DOHH2 (cell line): Measurements from ENCODE around the gene MAGEF1.

Source experiments
- H3F3A ChIP-seq: fragments of 200-600 bp; sonication (generic), shearing (Covaris generic); 2 replicates; pipeline ENCODE4 v1.6.0; 2016; ENCODE audit warnings: antibody characterized with exemption, mild to moderate bottlenecking; ENCODE audit not compliant: control insufficient read depth, insufficient read depth
- H3K27ac ChIP-seq: fragments of 200-600 bp; sonication (generic); 2 replicates; pipeline ENCODE4 v1.5.1; 2014; ENCODE audit warnings: low read depth, mild to moderate bottlenecking, low read length, moderate library complexity
- H3K27me3 ChIP-seq: fragments of 200-600 bp; sonication (generic); 2 replicates; pipeline ENCODE4 v1.6.1; 2014; ENCODE audit warnings: mild to moderate bottlenecking, low read length, mixed read lengths; ENCODE audit not compliant: control insufficient read depth
- H3K36me3 ChIP-seq: fragments of 200-600 bp; sonication (generic); 2 replicates; pipeline ENCODE4 v1.6.1; 2014; ENCODE audit warnings: mild to moderate bottlenecking, low read length, moderate library complexity, mixed read lengths; ENCODE audit not compliant: control insufficient read depth
- H3K4me1 ChIP-seq: fragments of 200-600 bp; sonication (generic); 2 replicates; pipeline ENCODE4 v1.6.1; 2014; ENCODE audit warnings: mild to moderate bottlenecking, low read length, mixed read lengths; ENCODE audit not compliant: control insufficient read depth
- H3K4me2 ChIP-seq: fragments of 200-600 bp; sonication (generic); 2 replicates; pipeline ENCODE4 v1.6.0; 2014; ENCODE audit warnings: mild to moderate bottlenecking, low read length, moderate library complexity
- H3K4me3 ChIP-seq: fragments of 200-600 bp; sonication (generic); 2 replicates; pipeline ENCODE4 v1.5.1; 2014; ENCODE audit warnings: mild to moderate bottlenecking, low read length, mixed read lengths
- H3K79me2 ChIP-seq: fragments of 200-600 bp; sonication (generic); 2 replicates; pipeline ENCODE4 v1.6.1; 2014; ENCODE audit warnings: mild to moderate bottlenecking, low read length, mixed read lengths; ENCODE audit not compliant: control insufficient read depth
- H3K9me2 ChIP-seq: fragments of 200-600 bp; sonication (generic); replicated peaks from 2 replicates; pipeline ENCODE4 v1.6.1; 2014; ENCODE audit warnings: mild to moderate bottlenecking, low read length, mixed read lengths; ENCODE audit not compliant: control insufficient read depth
- H3K9me3 ChIP-seq: fragments of 200-600 bp; sonication (generic); 2 replicates; pipeline ENCODE4 v1.6.1; 2014; ENCODE audit warnings: antibody characterized with exemption, low read length, mixed read lengths; ENCODE audit not compliant: control insufficient read depth, insufficient read depth
- H4K20me1 ChIP-seq: fragments of 200-600 bp; sonication (generic); 2 replicates; pipeline ENCODE4 v1.6.0; 2014; ENCODE audit warnings: low read depth, mild to moderate bottlenecking, antibody characterized with exemption, low read length, moderate library complexity; ENCODE audit not compliant: control insufficient read depth, insufficient read depth
- EZH2phosphoT487 ChIP-seq: fragments of 200-600 bp; sonication (generic); IDR thresholded peaks from 2 replicates; pipeline ENCODE4 v1.6.1; 2017; ENCODE audit warnings: borderline replicate concordance, mild to moderate bottlenecking, antibody characterized with exemption, low read length, moderate library complexity, mixed read lengths
- TF ChIP-seq, protein P1 (sequence below): fragments of 200-600 bp; sonication (generic); IDR thresholded peaks from one replicate; pipeline ENCODE4 v1.5.1; 2014; ENCODE audit warnings: antibody characterized with exemption, mild to moderate bottlenecking, low read depth, low read length; ENCODE audit not compliant: poor library complexity, severe bottlenecking

Gene MAGEF1

DNA sequence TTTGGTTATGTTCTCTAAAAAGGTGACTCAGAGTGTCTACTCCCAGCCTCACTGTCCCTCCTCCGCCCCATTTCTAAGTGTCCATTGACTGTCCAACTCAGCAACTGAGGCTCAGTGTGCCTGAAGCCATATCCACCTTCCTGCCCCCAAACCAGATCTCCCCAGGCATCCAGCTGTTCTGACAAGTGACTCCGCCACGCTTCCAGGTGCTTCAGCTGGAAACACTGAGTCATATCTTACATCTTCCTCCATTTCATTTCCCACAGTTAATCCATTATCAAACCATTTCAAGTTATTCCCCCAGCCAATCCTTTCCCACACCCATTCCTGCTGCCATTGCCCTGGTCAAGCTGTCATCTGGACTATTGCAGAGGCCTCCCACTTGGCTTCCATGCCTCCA lies 17.1 kb downstream of the MAGEF1 start:
- H3K4me2 ChIP-seq, result no peak overlapping the region

DNA sequence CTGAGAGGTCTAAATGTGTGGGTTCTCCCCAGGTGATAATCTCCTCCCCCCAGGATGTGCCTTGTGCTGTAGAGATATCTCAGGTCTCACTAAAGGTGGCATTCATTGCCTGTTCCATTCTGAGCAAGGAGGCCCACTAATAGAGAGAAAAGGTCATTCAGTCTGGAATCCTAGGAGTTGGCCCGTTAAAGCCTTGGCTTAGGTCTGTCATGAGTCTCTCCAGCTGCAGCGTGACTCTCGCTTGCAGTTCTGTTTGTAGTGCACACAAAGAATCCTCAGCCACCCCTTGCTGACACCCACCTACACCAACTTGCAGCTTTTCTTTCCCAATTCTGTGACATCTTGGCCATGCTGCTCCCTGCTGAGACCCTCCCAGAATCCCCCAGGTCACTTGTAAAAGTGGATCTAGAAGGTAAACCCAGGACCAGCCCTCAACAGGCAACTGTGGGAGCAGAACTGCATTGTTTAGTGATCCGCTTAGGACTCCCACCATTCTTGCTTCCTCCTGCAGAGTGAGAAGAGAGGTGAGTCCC lies 17.7 kb downstream of the MAGEF1 start:
- H3K79me2 ChIP-seq, result no peaks in the 10 kb centered on the region
- H3K4me3 ChIP-seq, result no peak overlapping the region
- no peaks in the 10 kb centered on the region for H4K20me1 ChIP-seq
- H3K27ac ChIP-seq, result no peak overlapping the region
- H3K9me2 ChIP-seq, result no peaks in the 10 kb centered on the region
- no peaks in the 10 kb centered on the region for H3K9me3 ChIP-seq
- no peak for TF ChIP-seq EZH2phosphoT487
- TF ChIP-seq, protein P1, sequence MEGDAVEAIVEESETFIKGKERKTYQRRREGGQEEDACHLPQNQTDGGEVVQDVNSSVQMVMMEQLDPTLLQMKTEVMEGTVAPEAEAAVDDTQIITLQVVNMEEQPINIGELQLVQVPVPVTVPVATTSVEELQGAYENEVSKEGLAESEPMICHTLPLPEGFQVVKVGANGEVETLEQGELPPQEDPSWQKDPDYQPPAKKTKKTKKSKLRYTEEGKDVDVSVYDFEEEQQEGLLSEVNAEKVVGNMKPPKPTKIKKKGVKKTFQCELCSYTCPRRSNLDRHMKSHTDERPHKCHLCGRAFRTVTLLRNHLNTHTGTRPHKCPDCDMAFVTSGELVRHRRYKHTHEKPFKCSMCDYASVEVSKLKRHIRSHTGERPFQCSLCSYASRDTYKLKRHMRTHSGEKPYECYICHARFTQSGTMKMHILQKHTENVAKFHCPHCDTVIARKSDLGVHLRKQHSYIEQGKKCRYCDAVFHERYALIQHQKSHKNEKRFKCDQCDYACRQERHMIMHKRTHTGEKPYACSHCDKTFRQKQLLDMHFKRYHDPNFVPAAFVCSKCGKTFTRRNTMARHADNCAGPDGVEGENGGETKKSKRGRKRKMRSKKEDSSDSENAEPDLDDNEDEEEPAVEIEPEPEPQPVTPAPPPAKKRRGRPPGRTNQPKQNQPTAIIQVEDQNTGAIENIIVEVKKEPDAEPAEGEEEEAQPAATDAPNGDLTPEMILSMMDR, result no peak
- peaks cover 32% of the 10 kb centered on the region for H3K27me3 ChIP-seq
- no peak overlapping the region for H3K4me2 ChIP-seq
- peaks cover 12% of the 10 kb centered on the region for H3K4me1 ChIP-seq
- H3K36me3 ChIP-seq, result no peaks in the 10 kb centered on the region
- no peaks in the 10 kb centered on the region for H3F3A ChIP-seq

More for the DNA sequence above, 17.1 kb downstream of the MAGEF1 start:
- TF ChIP-seq EZH2phosphoT487, result no peak
- TF ChIP-seq, protein P1, result no peak
- no peaks in the 10 kb centered on the region for H3K9me3 ChIP-seq
- no peaks in the 10 kb centered on the region for H4K20me1 ChIP-seq
- H3K36me3 ChIP-seq, result no peaks in the 10 kb centered on the region
- peaks cover 32% of the 10 kb centered on the region for H3K27me3 ChIP-seq
- no peaks in the 10 kb centered on the region for H3K79me2 ChIP-seq
- no peak overlapping the region for H3K4me3 ChIP-seq
- H3K27ac ChIP-seq, result no peak overlapping the region
- H3F3A ChIP-seq, result no peaks in the 10 kb centered on the region
- H3K9me2 ChIP-seq, result no peaks in the 10 kb centered on the region
- peaks cover 12% of the 10 kb centered on the region for H3K4me1 ChIP-seq

DNA sequence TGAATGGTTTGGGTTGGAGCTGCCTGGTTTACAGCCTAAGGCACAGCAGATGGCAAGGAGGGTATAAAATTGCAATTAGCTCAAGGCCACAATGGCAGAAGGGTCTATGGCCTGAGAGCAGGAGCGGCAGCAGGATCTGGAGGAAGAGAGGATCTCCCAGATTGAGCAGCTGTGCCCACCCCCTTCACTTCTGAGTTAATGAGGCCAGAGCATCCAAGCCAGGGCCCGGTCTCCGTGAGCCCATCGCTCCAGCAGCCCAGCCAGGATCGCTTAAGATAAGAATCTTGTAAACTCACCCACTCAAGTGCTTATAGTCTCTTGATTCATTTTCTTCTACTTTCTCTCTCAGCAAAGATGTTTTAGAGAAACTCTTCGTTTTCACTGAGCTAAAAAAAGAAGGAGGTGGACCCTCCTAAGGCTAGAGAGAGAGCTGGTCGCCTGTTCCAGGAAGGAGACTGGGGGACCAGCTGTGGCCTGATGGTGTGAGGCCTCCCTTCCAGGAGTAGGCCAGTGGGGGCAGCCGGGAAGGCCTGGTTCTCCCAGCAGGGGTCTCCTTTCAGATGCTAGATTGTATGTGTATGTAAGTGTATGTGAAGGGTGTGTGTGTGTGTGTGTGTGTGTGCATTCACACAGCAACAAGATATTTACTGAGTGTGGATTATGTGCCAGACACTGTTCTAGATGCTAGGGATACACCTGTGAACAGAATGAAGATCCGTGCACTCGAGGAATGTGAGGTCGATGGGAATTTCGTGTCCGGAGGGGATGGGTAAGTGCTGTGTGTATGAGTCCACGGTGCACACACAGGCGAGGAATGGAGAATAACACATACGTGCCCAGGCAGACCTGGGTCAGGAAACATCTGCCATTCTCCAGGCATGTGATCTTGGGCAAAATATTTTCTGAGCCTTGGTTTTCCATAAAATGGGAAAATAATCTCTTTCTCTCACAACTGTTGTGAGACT lies 18.6 kb downstream of the MAGEF1 start:
- peaks cover 12% of the 10 kb centered on the region for H3K4me1 ChIP-seq
- H3K27ac ChIP-seq, result no peak overlapping the region
- no peaks in the 10 kb centered on the region for H3K36me3 ChIP-seq
- H3K9me2 ChIP-seq, result no peaks in the 10 kb centered on the region
- no peak for TF ChIP-seq EZH2phosphoT487
- no peak overlapping the region for H3K4me2 ChIP-seq
- H3K79me2 ChIP-seq, result no peaks in the 10 kb centered on the region
- no peaks in the 10 kb centered on the region for H3F3A ChIP-seq
- no peak overlapping the region for H3K4me3 ChIP-seq
- no peaks in the 10 kb centered on the region for H4K20me1 ChIP-seq
- peaks cover 32% of the 10 kb centered on the region for H3K27me3 ChIP-seq
- no peaks in the 10 kb centered on the region for H3K9me3 ChIP-seq
